ENCODE measurements around the gene SERPINB8. TPM values are rescaled to one million over a fixed set of nuclear protein-coding genes. Genes with fewer than 3 reads are reported as not detected.
A peak's percentile ranks its signal among the peaks of the same experiment; 100 is the strongest.
"Not testable (repeated sequence)": the region's sequence is repeated elsewhere in the genome, so short reads cannot be mapped to it uniquely, and the experiment has no call there.

SERPINB8 gene
- total RNA-seq, 4 donors from 2014 or later, result 10.9 to 29.4 (median 17.9) TPM

DNA sequence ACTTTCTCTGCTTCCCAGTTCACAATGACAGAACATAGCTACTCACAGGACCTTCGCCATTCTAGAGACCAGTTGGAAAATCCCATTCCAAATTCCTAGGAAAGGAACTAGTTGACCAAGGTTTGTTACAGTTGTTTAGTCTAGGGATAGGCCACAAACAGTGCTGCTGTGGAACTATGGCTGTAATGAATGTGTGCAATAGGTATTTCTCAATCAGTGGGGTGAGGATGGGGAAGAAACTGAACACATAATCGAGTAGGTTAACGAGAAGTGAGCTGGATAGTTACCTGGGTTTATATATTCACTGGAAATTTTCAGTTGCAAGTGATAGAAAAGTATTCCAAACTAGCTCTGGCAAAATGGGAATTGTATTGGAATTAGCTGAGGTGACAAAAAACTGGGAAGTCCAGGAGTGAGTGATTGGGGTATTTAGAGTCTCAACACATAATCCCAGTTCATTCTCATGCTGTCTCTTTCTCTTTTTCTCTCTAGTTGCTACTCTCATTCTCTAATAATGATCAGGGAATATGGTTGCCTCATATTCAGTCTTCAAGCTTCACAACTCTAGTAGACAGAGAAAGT, 39.0 kb upstream of the SERPINB8 start:
- DNase-seq (ENCODE audit: low spot score in 2 of 2), result no peak
- Histone ChIP-seq H3K9me3 (no peaks in the 10 kb centered on the region), H3K4me1 (peaks cover 0 to 3% (median 0%) of the 10 kb centered on the region in 4 donors), H3K27ac (no peak overlapping the region), H3K36me3 (no peaks in the 10 kb centered on the region), H3K4me3 (no peak overlapping the region), H3K27me3 (no peaks in the 10 kb centered on the region)
- TF ChIP-seq POLR2A (IDR thresholded peaks at IDR 0.05), result no peak
- TF ChIP-seq, protein P1, sequence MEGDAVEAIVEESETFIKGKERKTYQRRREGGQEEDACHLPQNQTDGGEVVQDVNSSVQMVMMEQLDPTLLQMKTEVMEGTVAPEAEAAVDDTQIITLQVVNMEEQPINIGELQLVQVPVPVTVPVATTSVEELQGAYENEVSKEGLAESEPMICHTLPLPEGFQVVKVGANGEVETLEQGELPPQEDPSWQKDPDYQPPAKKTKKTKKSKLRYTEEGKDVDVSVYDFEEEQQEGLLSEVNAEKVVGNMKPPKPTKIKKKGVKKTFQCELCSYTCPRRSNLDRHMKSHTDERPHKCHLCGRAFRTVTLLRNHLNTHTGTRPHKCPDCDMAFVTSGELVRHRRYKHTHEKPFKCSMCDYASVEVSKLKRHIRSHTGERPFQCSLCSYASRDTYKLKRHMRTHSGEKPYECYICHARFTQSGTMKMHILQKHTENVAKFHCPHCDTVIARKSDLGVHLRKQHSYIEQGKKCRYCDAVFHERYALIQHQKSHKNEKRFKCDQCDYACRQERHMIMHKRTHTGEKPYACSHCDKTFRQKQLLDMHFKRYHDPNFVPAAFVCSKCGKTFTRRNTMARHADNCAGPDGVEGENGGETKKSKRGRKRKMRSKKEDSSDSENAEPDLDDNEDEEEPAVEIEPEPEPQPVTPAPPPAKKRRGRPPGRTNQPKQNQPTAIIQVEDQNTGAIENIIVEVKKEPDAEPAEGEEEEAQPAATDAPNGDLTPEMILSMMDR (IDR thresholded peaks at IDR 0.05), result no peak
- TF ChIP-seq EP300 (IDR thresholded peaks at IDR 0.05), result no peak
- 86 to 90% methylated on average over 3 of the region's 3 CpGs for WGBS, 2 donors

DNA sequence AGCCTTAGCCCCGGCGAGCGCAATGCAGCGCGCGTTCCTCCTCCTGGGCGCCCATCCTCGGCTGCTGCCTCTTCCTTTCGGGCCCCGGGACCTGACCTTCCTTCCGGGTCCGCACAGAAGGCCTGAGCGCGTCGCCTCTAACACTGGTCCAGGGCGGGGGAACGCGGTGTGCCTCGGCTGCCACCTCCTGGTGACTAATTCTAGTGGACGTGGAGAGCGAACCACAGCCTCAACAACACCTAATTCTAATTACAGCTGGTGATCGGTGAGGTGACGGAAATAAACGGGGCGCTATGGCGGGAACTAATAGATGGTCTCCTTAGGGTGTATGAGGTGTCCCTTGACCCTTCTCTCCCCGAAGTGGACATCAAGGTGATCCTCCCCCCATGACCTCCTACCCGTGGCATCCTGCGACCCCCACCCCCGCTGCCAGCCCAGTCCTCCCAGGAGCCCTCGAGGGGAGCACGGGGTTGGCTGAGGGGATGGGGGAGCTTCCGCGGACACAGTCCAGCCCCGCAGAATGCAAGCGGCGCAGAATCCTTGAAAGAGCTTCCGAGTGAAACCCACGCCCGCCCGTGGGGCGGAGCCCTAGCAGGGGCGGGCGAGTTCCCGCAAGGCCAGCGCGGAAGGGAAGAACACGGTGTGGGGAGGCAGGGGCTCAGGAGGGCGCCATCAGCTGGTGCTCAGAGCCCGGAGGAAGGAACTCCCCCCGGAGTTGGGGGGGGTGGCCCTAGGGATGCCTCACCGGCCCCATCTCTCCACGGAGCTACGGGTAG, 33.5 kb upstream of the SERPINB8 start:
- Histone ChIP-seq H3K4me3 (peak overlapping the region; percentile 37 to 55 (median 50)), H3K27me3 (peaks cover 0 to 3% of the 10 kb centered on the region in 2 donors), H3K27ac (peak overlapping the region in 1 of 4 donors; percentile 31), H3K9me3 (no peaks in the 10 kb centered on the region), H3K36me3 (no peaks in the 10 kb centered on the region), H3K4me1 (peaks cover 0 to 15% (median 2%) of the 10 kb centered on the region in 4 donors)
- DNase-seq (ENCODE audit: low spot score in 2 of 2), result peak; percentile 64 to 81
- WGBS, 2 donors, result 4% methylated on average over 31 to 46 of the region's 54 CpGs
- no peak for TF ChIP-seq EP300 (IDR thresholded peaks at IDR 0.05)
- TF ChIP-seq, protein P1 (IDR thresholded peaks at IDR 0.05), result peak; percentile 65 to 77 (median 70)

DNA sequence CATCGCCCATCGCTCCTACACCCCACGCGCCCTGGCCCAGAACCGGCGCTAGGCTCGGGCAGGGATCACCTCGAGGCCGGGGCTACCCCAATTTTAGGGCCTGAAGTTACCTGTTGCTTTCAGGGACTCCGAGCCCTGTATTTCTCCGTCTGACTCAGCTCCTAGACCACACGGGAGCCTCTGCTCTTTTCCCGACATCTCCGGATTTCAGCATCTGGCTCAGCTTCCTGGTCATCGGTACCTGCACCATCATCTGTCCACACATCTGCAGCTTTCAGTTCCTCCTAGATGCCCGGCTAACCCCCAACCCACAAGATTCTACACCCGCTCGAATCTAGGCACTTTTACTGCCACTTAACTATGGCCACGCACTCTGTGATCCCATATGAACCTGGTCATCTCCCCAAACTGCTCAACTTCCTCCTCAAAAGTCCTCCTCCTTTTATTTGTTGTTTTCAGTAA, 32.9 kb upstream of the SERPINB8 start:
- Histone ChIP-seq H3K36me3 (no peaks in the 10 kb centered on the region), H3K27me3 (peaks cover 0 to 3% of the 10 kb centered on the region in 2 donors), H3K9me3 (no peaks in the 10 kb centered on the region), H3K27ac (peak overlapping the region in 1 of 4 donors; percentile 31), H3K4me1 (peaks cover 0 to 15% (median 2%) of the 10 kb centered on the region in 4 donors), H3K4me3 (peak overlapping the region; percentile 37 to 55 (median 50))
- 33 to 40% methylated on average over 17 to 19 of the region's 19 CpGs for WGBS, 2 donors
- DNase-seq (ENCODE audit: low spot score in 2 of 2), result no peak
- no peak for TF ChIP-seq POLR2A (IDR thresholded peaks at IDR 0.05)
- no peak for TF ChIP-seq EP300 (IDR thresholded peaks at IDR 0.05)
- TF ChIP-seq, protein P1 (IDR thresholded peaks at IDR 0.05), result no peak

DNA sequence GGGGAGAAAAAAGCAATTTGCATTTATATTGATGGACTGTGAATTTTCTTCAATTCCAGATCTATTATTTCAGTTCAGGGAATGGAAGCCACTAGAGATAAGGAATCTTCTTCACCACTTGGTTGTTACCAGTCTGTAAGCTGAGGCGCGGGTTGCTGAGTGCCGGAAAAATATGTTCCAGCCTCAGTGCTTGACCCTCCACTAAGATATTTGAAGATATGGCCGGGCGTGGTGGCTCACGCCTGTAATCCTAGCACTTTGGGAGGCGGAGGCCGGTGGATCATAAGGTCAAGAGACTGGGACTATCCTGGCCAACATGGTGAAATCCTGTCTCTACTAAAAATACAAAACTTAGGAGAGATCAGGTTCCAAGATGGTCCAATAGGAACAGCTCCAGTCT, 29.9 kb upstream of the SERPINB8 start:
- TF ChIP-seq POLR2A (IDR thresholded peaks at IDR 0.05) (no peak), EP300 (IDR thresholded peaks at IDR 0.05) (no peak)
- TF ChIP-seq, protein P1 (IDR thresholded peaks at IDR 0.05), result no peak
- WGBS, 2 donors, result 94 to 96% methylated on average over 8 of the region's 8 CpGs
- Histone ChIP-seq H3K4me1 (peaks cover 0 to 15% (median 2%) of the 10 kb centered on the region in 4 donors), H3K9me3 (no peaks in the 10 kb centered on the region), H3K27me3 (peaks cover 0 to 3% of the 10 kb centered on the region in 2 donors), H3K36me3 (no peaks in the 10 kb centered on the region), H3K27ac (no peak overlapping the region), H3K4me3 (no peak overlapping the region)
- DNase-seq (ENCODE audit: low spot score in 2 of 2), result no peak

DNA sequence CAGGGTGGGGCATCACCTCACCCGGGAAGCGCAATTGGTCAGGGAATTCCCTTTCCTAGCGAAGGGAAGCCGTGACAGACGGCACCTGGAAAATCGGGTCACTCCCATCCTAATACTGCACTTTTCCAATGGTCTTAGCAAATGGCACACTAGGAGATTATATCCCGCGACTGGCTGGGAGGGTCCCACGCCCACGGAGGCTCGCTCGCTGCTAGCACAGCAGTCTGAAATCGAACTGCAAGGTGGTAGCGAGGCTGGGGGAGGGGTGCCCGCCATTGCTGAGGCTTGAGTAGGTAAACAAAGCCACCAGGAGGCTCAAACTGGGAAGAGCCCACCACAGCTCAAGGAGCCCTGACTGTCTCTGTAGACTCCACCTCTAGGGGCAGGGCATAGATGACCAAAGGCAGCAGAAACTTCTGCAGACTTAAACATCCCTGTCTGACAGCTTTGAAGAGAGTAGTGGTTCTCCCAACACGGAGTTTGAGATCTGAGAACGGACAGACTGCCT, 29.3 kb upstream of the SERPINB8 start:
- H3K4me1 ChIP-seq, result peaks cover 0 to 15% (median 2%) of the 10 kb centered on the region in 4 donors
- not testable (repeated sequence) for H3K9me3 ChIP-seq; H3K27me3 ChIP-seq; DNase-seq (ENCODE audit: low spot score in 2 of 2); H3K36me3 ChIP-seq; H3K4me3 ChIP-seq; H3K27ac ChIP-seq
- WGBS, 2 donors, result 85 to 92% methylated on average over 17 of the region's 17 CpGs

All from tibial nerve (tissue), 4 donors.